Aorta (tissue), 5 donors: Measurements from ENCODE around the gene ID2. TPM values are rescaled to one million over a fixed set of nuclear protein-coding genes. Genes with fewer than 3 reads are reported as not detected.

ENCODE experiments used
- ATAC-seq: fragments of 200-7000 bp; cut with Tn5 transposase; one replicate; pipeline ENCODE4 v1.9.1; 2022; ENCODE audit warnings: moderate library complexity; ENCODE audit not compliant: low FRiP score
- DNase-seq, 2 donors: peaks; one replicate each; pipeline ENCODE4 v3.0.0-alpha.2; 2020
- H3K27ac ChIP-seq, 2 donors: one replicate each; pipeline ENCODE4 v1.5.1; 2013; ENCODE audit warnings: low read length in 2 of 2, mild to moderate bottlenecking in 2 of 2, moderate library complexity in 2 of 2, control low read depth in 1 of 2, inconsistent platforms in 1 of 2, low read depth in 1 of 2
- H3K27me3 ChIP-seq, 2 donors: one replicate each; pipeline ENCODE4 v1.6.1; 2013; ENCODE audit warnings: control low read depth in 1 of 2, low read length in 1 of 2, mild to moderate bottlenecking in 1 of 2, moderate library complexity in 1 of 2; ENCODE audit not compliant: insufficient read depth in 2 of 2, control insufficient read depth in 1 of 2
- H3K36me3 ChIP-seq, 2 donors: one replicate each; pipeline ENCODE4 v1.6.1; 2013; ENCODE audit warnings: control low read depth in 1 of 2, low read length in 1 of 2, mild to moderate bottlenecking in 1 of 2; ENCODE audit not compliant: insufficient read depth in 2 of 2, control insufficient read depth in 1 of 2
- H3K4me1 ChIP-seq, 2 donors: one replicate each; pipeline ENCODE4 v1.6.1; 2013; ENCODE audit warnings: low read length in 2 of 2, control low read depth in 1 of 2, mild to moderate bottlenecking in 1 of 2, moderate library complexity in 1 of 2; ENCODE audit not compliant: insufficient read depth in 2 of 2, control insufficient read depth in 1 of 2
- H3K4me3 ChIP-seq, 2 donors: one replicate each; pipeline ENCODE4 v1.5.1; 2013; ENCODE audit warnings: low read length in 2 of 2, control low read depth in 1 of 2, mild to moderate bottlenecking in 1 of 2
- H3K9me3 ChIP-seq: one replicate; pipeline ENCODE4 v1.6.1; 2013; ENCODE audit warnings: mild to moderate bottlenecking, low read length; ENCODE audit not compliant: control insufficient read depth
- WGBS, 2 donors: extraction: QIAGEN DNeasy Blood & Tissue Kit; methylation state at CpG; one replicate each; pipeline ENCODE4 v1.1.7; 2013; 5-methylcytosine and 5-hydroxymethylcytosine counted together
- intact Hi-C, 2 donors: fragments of 100-400 bp; cut with DNase I; formaldehyde crosslinking; loops; one replicate each; pipeline versions ENCODE4 v1.14.2 to v1.15.0; 2022
- polyA plus RNA-seq, 2 donors: library from polyadenylated mRNA; stranded (reverse); fragments of 200-250 nt; gene quantifications; one replicate each; pipeline ENCODE4 v1.2.3, GENCODE V29; 2013
- total RNA-seq, 2 donors: library from RNA; stranded (reverse); fragmentation: NEBNext Ultra II Directional; extraction: Animal tissue kit (Norgen Biotek cat#: 25700); gene quantifications; one replicate each; pipeline ENCODE4 v1.2.1, GENCODE V29; 2021
- donor health status: healthy with polysubstance abuse.
- donor health status: Bipolar disorder and iron deficiency.
- donor health status: DM: no; HTN: no; CAD: no.
- donor health status: DM: no; HTN: no; CAD: no.
- donor health status: DM: yes; HTN: yes; CAD: no.

Gene ID2
- total and polyA plus RNA-seq, 4 donors = 159 to 322 (median 203) TPM

DNA sequence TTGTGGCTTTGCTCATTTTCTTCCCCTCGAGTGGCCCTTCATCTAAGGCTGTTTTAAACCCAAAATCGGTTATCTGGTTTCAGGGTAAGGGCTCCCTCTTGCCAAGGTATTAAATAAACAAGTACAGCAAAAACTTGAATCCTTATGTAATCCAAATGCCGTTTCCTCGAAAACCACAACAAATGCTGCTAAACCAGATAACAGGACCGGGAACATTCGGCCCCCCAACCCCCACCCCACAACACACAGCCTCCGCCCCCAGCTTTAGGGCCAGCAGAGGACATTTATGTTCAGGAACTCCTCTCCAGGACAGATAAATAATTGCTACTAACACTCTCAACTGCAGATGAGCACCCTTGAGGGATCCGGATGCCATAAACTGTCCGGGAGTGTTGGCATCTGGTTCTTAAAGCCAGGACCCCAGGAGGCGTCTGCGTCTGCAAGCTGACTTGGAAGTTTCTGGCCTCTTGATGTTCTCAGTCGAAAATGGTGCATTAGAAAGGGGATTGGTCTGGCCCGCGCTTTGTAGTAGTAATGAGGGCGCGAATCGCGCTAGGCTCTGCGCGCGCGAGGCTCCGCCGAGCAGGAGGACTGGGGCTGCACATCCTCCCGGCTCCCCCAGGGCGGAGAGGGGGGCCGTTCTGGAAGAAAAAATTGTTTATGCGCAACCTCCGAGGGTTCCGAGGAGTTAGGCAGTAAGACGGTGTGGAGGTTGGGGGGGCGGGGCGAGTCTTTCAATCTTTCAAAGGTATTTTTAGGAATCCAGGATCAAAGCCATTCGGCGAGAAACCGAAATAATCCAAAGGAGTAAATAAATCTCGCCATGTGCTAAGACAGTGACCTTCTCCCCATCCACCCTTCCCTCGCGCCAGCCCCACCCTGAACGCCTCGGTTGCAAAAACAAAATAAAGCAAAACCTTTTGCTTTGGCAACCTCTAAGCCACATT, 3.9 kb upstream of the ID2 start:
- Histone ChIP-seq H3K9me3 (no peaks in the 10 kb centered on the region), H3K27ac (peak overlapping the region; percentile 92 to 98), H3K4me1 (no peaks in the 10 kb centered on the region), H3K4me3 (peak overlapping the region; percentile 53 to 91), H3K27me3 (peaks cover 0 to 2% of the 10 kb centered on the region in 2 donors), H3K36me3 (no peaks in the 10 kb centered on the region)
- intact Hi-C loops = loop anchor here (1.0 to 10.0 kb wide), 3 partner anchors 133 to 430 kb away; no protein-coding TSS in a partner anchor
- DNase-seq (peak; percentile 78 to 80), ATAC-seq (peak; percentile 10)
- WGBS, 2 donors = 0% methylated on average over 41 of the region's 41 CpGs

DNA sequence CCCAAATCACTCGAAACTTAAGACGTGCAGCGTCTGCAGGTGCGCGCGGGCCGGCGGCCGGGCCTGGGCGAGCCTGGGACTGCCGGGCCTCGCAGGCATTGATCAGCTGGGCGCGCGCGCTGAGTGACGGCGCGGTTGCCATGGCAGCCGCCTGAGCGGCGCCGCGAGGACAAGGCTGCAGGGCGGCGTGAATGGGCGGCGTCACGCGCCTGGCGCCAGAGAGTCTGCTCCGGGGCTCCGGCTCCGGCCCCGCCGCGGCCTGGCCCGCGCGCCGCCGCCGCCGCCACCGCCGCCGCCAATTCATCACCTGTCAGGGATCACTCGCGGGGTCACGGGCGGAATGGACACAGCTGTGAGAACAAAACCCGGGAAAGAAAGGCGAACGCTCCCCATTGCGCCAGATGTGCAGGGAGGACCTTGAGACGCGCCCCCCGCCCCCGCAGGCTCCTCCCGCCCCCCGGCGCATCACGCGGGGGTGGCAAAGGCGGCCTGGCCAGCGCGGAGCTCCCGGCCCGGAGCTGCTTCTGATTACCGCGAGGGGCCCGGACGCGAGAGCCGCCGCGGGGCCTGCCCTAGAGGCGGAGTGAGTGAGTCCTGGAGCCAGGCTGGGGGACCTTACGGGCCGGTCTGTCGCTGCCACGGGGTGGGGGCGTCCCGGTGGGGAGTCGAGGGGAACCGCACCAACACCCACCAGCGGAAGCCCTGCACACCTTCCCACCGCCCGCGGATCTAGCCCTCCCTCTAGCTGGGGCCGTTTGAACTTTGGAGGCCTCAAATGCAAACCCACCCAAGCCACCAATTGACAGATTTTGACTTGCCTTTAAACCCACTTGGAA, 2.9 kb upstream of the ID2 start:
- H3K4me1 ChIP-seq = no peaks in the 10 kb centered on the region
- no peaks in the 10 kb centered on the region for H3K36me3 ChIP-seq
- intact Hi-C loops = loop anchor here (1.0 to 10.0 kb wide), 3 partner anchors 134 to 431 kb away; no protein-coding TSS in a partner anchor

DNA sequence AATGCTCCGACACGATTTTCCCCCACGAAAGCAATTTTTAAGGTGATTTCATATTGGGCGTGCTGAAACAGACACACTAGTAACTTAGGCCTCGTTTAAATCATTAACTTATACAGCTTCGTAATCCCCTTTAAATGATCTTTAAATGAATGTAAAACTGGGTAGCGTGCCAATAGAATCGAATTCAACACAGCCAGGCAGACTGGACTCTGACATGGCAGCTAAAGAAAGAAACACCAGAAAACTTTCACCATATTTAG, 2.4 kb upstream of the ID2 start:
- Histone ChIP-seq H3K27ac (peak overlapping the region; percentile 80 to 91), H3K4me3 (peak overlapping the region; percentile 3 to 10), H3K9me3 (no peaks in the 10 kb centered on the region), H3K27me3 (peaks cover 0 to 2% of the 10 kb centered on the region in 2 donors), H3K36me3 (no peaks in the 10 kb centered on the region), H3K4me1 (no peaks in the 10 kb centered on the region)
- 2 to 3% methylated on average over 8 of the region's 8 CpGs for WGBS, 2 donors
- DNase-seq (no peak), ATAC-seq (no peak)
- intact Hi-C loops = loop anchor here (5.0 to 10.0 kb wide), 2 partner anchors 135 to 137 kb away; no protein-coding TSS in a partner anchor

More for the DNA sequence above, 2.9 kb upstream of the ID2 start:
- peak; percentile 96 to 98 for DNase-seq
- Histone ChIP-seq H3K27ac (peak overlapping the region; percentile 91 to 92), H3K9me3 (no peaks in the 10 kb centered on the region), H3K27me3 (peaks cover 0 to 2% of the 10 kb centered on the region in 2 donors), H3K4me3 (peak overlapping the region; percentile 53 to 91)
- WGBS, 2 donors = 0 to 1% methylated on average over 54 to 91 of the region's 91 CpGs
- peak; percentile 75 for ATAC-seq

DNA sequence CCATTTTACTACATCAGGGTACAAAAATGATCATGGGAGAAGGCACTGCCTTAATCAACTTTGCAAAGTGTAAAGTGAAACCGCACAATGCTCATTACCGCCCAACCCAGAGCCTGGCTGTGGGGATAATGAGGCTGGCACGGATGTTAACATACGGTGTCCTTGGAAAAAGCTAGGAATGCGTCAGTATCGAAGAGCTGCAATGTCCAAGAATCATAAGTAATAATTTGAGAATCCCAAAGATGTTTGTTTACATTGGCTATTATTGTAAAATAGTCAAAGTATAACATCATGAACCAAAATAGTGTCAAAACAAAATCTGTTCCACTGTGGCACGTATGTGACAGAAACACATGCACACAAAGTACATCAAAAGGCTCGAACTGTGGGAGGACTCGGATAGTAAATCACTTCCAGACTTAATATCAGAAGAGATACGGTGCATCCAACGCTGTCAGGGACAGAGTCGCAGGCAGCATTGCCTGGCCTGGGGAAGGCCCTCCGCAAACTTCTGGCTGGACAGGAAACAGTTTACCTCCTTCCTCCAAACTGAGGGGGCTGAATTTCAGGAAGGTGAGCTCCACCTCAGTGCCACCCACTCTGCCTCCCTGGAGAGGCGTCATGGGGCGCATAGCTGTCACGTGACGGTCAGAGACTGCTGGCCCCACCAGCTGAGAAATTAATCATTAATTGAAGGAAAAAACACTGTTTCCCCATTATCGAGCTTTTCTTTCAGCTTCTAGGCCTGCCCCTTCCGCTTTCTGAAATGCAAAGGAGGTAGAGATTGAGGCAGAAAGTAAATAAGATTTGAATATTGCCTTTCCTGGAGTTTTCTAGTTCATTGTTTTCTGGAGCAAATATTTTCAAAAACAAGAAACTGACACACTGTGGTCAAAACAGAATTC, 1.8 kb upstream of the ID2 start:
- Histone ChIP-seq H3K36me3 (no peaks in the 10 kb centered on the region), H3K4me3 (peak overlapping the region; percentile 4 to 10), H3K9me3 (no peaks in the 10 kb centered on the region), H3K27ac (peak overlapping the region; percentile 80 to 96), H3K27me3 (peaks cover 0 to 2% of the 10 kb centered on the region in 2 donors), H3K4me1 (no peaks in the 10 kb centered on the region)
- intact Hi-C loops = loop anchor here (5.0 to 10.0 kb wide), 8 partner anchors 135 to 1585 kb away; no protein-coding TSS in a partner anchor
- DNase-seq = peak in 1 of 2 donors; percentile 60
- WGBS, 2 donors = 3 to 4% methylated on average over 19 of the region's 19 CpGs
- no peak for ATAC-seq

DNA sequence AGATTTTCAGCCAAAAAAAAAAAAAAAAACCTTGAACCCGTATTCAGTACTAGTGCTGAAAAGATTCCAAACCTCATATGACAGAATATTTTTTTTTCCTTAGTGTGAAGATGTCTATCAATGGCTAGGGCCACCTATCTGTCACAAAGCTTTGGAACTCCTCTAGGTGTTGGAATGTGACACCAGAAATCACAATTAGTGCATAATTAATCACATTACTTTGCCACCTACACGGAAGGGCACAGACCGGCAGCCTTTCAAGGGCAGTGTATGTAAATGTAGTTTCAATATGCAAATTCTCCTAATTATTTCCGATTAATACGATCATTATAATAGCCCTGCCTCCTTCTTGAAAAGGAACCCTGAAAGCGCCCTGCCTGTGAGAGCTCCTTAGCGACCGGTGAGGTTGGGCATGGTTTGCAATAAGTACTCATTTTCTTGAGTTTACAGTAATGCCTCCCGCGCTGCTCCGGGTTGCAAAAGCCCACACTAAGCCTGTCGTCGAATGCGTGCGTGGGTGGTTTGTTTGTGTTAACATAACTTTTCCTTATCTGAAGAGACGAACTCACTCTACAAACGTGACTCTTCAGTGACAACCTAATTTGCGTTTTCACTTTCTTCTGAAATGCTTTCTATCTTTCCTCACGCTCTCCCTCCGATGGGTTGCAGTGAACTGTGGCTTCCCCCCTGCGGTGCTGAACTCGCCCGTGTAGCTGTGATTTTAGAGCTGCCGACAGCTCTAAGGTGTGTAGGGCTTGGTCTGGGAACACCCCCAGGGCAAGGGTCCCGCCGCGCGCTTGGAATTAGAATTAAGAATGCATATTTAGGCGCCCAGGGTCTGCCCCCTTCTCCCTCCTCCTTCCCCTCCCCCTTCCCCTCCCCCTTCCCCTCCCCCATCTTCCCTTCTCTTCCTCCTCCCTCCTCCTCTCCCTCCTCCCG, 765 bp upstream of the ID2 start:
- Histone ChIP-seq H3K4me1 (no peaks in the 10 kb centered on the region), H3K27ac (peak overlapping the region; percentile 83 to 97), H3K27me3 (peaks cover 0 to 2% of the 10 kb centered on the region in 2 donors), H3K9me3 (no peaks in the 10 kb centered on the region), H3K4me3 (peak overlapping the region; percentile 49 to 68), H3K36me3 (no peaks in the 10 kb centered on the region)
- ATAC-seq (no peak), DNase-seq (peak; percentile 84 to 88)
- WGBS, 2 donors = 1% methylated on average over 29 to 30 of the region's 30 CpGs
- intact Hi-C loops = loop anchor here (5.0 to 10.0 kb wide), 6 partner anchors 426 to 1586 kb away; no protein-coding TSS in a partner anchor

DNA sequence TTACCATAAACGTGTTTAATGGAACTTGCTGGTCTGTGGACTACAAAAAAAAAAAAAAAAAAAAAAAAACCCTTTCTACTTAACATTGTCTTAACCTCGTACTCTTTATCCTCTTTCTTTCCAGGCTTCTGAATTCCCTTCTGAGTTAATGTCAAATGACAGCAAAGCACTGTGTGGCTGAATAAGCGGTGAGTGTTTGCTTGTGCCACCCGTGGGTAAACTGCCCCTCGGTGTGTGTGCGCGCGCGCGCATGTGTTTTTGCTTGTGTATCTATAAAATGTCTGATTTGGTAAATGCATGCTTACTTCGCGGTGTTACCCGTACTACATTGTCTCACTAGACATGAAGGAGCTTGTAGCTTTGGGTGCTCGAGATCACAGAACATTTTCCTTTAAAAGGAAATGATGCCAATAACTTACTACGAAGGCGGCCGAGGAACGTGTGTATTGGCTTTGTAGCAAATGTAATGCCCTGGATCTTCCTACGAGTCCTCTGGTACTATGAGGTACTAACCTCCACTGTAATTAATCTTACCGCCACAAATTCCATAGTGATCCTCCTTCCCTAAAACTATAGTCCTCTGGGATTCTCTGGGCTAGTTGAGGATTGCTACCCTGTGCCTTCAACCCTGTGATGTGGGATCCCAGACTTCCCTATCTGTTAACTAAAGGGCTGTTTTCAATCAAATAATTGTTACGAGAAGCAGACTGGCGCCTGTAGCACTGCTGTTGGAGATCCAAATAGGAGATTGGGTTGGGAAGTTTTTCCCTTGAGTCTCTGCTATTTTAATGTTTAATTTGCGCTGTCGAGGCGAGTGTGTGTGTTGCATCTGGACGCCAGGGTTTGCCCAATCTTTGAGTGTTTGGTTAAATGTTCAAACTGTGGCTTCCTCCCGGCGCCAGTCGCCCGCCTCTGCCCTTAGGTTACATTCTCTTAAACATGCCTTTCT, 1.1 kb downstream of the ID2 start:
- no peak for ATAC-seq
- Histone ChIP-seq H3K27ac (peak overlapping the region; percentile 57 to 69), H3K4me3 (peak overlapping the region; percentile 93 to 97), H3K27me3 (peaks cover 0 to 2% of the 10 kb centered on the region in 2 donors), H3K36me3 (no peaks in the 10 kb centered on the region), H3K9me3 (no peaks in the 10 kb centered on the region), H3K4me1 (no peaks in the 10 kb centered on the region)
- DNase-seq = peak in 1 of 2 donors; percentile 72
- intact Hi-C loops = loop anchor here (5.0 to 10.0 kb wide), 6 partner anchors 428 to 1588 kb away; no protein-coding TSS in a partner anchor
- WGBS, 2 donors = 0% methylated on average over 30 of the region's 30 CpGs
